ENCODE data around the gene BMPR1B.

- TF ChIP-seq ZNF766 (CRISPR knock-in tag; conservative IDR thresholded peaks at IDR 0.05) = no peak
- TF ChIP-seq ZNF384 (IDR thresholded peaks at IDR 0.05; ENCODE audit: low read depth, low read length) = no peak
- TF ChIP-seq SMAD4 (CRISPR knock-in tag; conservative IDR thresholded peaks at IDR 0.05) = no peak
- no peak for TF ChIP-seq ZNF778 (CRISPR knock-in tag; IDR thresholded peaks at IDR 0.05)
- no peak for TF ChIP-seq STAT6 (CRISPR knock-in tag; IDR thresholded peaks at IDR 0.05)
- TF ChIP-seq SIN3A (IDR thresholded peaks at IDR 0.05; ENCODE audit: borderline replicate concordance in 2 of 2, control insufficient read depth in 1 of 2, low read depth in 2 of 2, low read length in 2 of 2) = no peak
- TF ChIP-seq POLR3A (IDR thresholded peaks at IDR 0.05; ENCODE audit: borderline replicate concordance, extremely low read depth, insufficient read depth, insufficient read length) = no peak
- no peak for TF ChIP-seq KLF16 (IDR thresholded peaks at IDR 0.05)
- TF ChIP-seq ZKSCAN8 (CRISPR knock-in tag; IDR thresholded peaks at IDR 0.05) = no peak
- TF ChIP-seq U2AF1 (optimal IDR thresholded peaks at IDR 0.05; ENCODE audit: low read depth, low read length) = no peak
- TF ChIP-seq HINFP (tag; conservative IDR thresholded peaks at IDR 0.05; ENCODE audit: low read depth) = no peak
- TF ChIP-seq CTCF (IDR thresholded peaks at IDR 0.05 in 2 of 3, conservative IDR thresholded peaks at IDR 0.05 in 1 of 3; ENCODE audit: insufficient read depth in 2 of 3, low read depth in 1 of 3, low read length in 3 of 3) = no peak
- no peak for TF ChIP-seq SIN3B (IDR thresholded peaks at IDR 0.05; ENCODE audit: low read depth)
- TF ChIP-seq NFYB (IDR thresholded peaks at IDR 0.05; ENCODE audit: extremely low read depth, insufficient read length) = no peak
Measured at GRCh38 chr4:94870146-94870545, 112.4 kb downstream of the BMPR1B start.
